IMR-90 (cell line): Measurements from ENCODE around the gene MRPS10.

Source experiments
- MXI1 ChIP-seq: IDR thresholded peaks from 2 replicates; pipeline ENCODE4 v1.6.1; 2012; ENCODE audit warnings: low read depth, mild to moderate bottlenecking, low read length, moderate library complexity, borderline replicate concordance
- NFE2L2 ChIP-seq: fragments of 150-350 bp; IDR thresholded peaks from 2 replicates; pipeline ENCODE4 v1.6.1; 2016; ENCODE audit warnings: low read depth, mild to moderate bottlenecking, low read length
- POLR2A ChIP-seq: IDR thresholded peaks from 2 replicates; pipeline ENCODE4 v1.6.1; 2012; ENCODE audit warnings: mild to moderate bottlenecking, low read depth, low read length
- RFX5 ChIP-seq: IDR thresholded peaks from 2 replicates; pipeline ENCODE4 v1.8.0; 2012; ENCODE audit warnings: low read depth, mild to moderate bottlenecking, low read length, moderate library complexity
- SMC3 ChIP-seq: fragments of 150-350 bp; IDR thresholded peaks from 2 replicates; pipeline ENCODE4 v1.6.1; 2016; ENCODE audit warnings: low read depth, mild to moderate bottlenecking, antibody characterized with exemption, low read length, moderate library complexity
- TF ChIP-seq, protein P1 (sequence below): conservative IDR thresholded peaks from 2 replicates; pipeline ENCODE4 v1.5.1; 2012; ENCODE audit warnings: mild to moderate bottlenecking, low read depth, low read length, improper control_type of control experiment
- TF ChIP-seq, protein P2 (sequence below): fragments of 150-350 bp; IDR thresholded peaks from 2 replicates; pipeline ENCODE4 v1.6.1; 2017; ENCODE audit warnings: mild to moderate bottlenecking, antibody characterized with exemption, low read length, low read depth

DNA sequence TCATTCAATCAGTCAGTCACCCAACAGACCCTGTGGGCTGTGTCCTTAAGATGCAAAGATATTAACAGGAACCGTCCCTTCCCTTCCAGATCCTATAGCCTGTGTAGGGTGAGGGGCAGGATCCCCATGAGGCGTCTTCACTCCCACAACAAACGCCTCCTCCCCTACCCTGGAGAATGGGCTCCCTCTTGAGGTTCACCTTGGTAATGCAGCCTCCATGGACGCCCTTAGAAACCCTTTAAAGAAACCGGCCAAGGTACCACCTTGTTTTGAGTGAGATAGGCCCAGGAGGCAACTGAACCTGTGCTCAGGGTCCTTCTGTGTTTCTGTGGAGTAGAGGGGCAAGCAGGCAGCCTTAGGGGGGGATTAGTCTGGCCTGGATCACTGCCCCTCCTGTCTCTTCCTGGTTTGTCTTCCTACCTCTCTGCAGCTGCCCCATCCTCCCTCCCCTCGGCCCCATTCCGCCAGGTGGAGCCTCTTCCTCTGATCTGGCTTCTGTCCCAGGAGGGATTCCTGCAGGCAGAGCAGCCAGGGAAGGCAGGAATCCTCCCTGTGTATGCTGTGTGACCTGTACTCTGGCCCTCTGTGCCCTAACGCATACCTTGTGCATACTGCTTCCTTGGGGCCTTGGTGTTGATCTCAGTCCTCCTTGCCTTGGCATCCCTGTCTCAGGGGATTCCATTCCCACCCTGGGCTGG lies 51.1 kb downstream of the MRPS10 start:
- TF ChIP-seq POLR2A (peak; percentile 50; the same call in 1 of the 2 replicates), NFE2L2 (no peak), SMC3 (peak; percentile 94), RFX5 (no peak), MXI1 (no peak)
- TF ChIP-seq, protein P1, sequence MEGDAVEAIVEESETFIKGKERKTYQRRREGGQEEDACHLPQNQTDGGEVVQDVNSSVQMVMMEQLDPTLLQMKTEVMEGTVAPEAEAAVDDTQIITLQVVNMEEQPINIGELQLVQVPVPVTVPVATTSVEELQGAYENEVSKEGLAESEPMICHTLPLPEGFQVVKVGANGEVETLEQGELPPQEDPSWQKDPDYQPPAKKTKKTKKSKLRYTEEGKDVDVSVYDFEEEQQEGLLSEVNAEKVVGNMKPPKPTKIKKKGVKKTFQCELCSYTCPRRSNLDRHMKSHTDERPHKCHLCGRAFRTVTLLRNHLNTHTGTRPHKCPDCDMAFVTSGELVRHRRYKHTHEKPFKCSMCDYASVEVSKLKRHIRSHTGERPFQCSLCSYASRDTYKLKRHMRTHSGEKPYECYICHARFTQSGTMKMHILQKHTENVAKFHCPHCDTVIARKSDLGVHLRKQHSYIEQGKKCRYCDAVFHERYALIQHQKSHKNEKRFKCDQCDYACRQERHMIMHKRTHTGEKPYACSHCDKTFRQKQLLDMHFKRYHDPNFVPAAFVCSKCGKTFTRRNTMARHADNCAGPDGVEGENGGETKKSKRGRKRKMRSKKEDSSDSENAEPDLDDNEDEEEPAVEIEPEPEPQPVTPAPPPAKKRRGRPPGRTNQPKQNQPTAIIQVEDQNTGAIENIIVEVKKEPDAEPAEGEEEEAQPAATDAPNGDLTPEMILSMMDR = peak; percentile 94
- TF ChIP-seq, protein P2, sequence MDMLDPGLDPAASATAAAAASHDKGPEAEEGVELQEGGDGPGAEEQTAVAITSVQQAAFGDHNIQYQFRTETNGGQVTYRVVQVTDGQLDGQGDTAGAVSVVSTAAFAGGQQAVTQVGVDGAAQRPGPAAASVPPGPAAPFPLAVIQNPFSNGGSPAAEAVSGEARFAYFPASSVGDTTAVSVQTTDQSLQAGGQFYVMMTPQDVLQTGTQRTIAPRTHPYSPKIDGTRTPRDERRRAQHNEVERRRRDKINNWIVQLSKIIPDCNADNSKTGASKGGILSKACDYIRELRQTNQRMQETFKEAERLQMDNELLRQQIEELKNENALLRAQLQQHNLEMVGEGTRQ = no peak
